GM10847 (cell line): ENCODE results near the gene KRT6C.

Experiments used
- POLR2A ChIP-seq: IDR thresholded peaks from 2 replicates; pipeline ENCODE4 v1.6.1; 2011; ENCODE audit not compliant: insufficient read length; ENCODE audit errors: extremely low read depth

The KRT6C gene

DNA sequence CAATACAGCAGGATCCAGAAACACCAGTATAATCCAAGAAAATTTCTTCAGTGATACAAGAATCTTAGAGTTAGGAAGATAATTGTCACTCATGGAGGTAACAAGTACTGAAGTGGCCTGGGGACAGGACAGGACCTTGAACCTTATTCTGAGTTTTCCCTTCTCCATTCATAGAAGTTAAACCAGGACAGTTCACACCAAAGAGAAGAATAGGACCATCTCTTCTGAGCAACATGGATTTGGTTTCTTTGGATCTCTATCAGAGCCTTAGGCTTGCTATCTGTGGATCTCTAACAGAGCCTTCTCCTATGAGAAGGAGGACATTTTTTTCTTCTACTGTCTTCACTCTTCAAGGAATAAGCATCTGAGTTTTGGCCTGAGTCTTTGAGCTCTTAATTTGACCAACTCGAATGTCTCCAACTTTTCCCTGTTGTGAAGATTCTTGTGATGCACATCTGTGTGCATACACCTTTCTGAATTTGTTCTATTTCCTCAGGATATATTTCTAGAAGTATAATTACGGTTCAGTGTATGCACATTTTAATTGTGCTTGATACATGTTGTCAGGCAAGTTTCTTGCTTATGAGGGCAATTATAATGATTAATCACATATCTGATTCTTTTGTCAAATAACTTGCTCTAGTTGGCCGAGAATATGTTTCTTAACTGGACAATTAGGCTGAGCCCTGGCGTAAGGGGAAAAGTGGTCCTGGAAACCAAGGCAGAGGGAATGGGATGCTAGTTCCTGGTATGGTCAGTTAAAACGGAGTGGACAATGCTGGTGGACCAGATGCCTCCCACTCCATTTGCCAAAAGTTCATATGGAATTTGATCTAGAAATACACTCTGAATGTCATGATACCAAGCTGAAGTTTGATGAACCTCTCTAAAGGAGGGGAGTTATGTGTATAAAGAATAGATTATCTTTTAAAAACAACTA lies 12.8 kb upstream of the KRT6C start:
- no peak for TF ChIP-seq POLR2A

- TF ChIP-seq POLR2A = no peak
Measured at GRCh38 chr12:52480073-52480472, 6.5 kb upstream of the KRT6C start.

DNA sequence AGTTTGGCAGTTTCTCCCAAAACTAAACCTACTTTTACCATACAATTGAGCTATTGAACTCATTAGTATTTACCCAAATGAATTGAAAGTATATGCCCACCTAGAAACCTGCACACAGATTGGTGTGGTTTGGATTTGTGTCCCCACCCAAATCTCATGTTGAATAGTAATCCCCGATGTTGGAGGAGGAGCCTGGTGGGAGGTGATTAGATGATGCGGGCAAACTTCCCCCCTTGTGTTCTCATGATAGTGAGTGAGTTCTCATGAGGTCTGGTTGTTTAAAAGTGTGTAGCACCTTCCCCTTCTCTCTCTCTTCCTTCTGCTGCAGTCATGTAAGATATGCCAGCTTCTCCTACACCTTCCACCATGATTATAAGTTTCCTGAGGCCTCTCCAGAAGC lies 4.0 kb upstream of the KRT6C start:
- TF ChIP-seq POLR2A = no peak

GRCh38 chr12:52474212-52474611 lies 607 bp upstream of the KRT6C start:
- TF ChIP-seq POLR2A = no peak

DNA sequence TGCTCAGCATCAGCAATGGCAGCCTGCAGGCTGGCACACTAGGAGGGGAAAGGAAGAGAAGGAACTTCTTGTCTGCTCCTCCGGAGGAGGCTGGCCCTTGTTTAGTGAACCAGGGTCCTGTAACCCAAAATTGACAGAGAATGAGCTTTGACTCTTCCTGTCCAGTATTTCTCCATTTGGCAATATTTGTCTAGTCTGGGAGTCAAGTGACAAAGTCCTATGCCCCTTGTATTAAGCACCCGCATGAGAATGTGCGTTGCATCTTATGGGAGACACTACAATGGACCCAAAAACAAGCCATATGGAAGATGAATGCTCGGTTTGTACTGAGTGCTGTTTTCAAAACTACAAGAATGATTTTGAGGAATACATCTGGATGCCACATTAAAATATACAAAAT lies 3.8 kb downstream of the KRT6C start:
- TF ChIP-seq POLR2A = no peak

GRCh38 chr12:52464897-52465296 lies 8.7 kb downstream of the KRT6C start:
- TF ChIP-seq POLR2A = no peak

DNA sequence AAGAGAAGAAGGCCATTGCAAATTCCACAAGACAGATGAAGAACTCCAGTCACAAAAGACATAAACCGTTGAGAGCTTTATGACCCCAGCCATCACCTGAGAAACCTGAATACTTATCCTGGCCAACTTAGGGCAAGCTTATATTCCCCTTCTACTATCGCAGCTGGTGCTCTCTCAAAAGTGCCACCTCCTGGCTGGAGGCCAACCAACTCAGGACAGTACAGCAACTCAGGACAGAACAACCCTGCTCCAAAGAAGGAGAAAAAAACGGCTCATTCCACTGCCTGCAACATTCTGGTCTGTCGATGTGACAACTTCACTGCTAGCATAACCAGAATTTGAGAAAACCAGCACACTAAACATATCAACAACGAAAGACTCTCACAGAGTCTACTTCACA lies 11.9 kb downstream of the KRT6C start:
- no peak for TF ChIP-seq POLR2A

DNA sequence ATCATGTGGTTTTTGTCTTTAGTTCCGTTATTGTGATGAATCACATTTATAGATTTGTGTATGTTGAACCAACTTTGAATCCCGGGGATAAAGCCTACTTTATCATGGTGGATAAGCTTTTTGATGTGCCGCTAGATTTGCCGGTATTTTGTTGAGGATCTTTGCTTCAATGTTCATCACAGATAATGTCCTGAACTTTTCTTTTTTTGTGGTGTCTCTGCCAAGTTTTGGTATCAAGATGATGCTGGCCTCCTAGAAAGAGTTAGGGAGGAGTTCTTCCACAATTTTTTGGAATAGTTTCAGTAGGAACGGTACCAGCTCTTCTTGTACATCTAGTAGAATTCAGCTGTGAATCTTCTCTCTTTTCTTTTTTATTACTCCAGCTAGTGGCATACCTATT lies 14.7 kb downstream of the KRT6C start:
- TF ChIP-seq POLR2A = no peak

GRCh38 chr12:52455821-52456220 lies 17.8 kb downstream of the KRT6C start:
- no peak for TF ChIP-seq POLR2A

- no peak for TF ChIP-seq POLR2A
Measured at GRCh38 chr12:52454411-52455201, 19.0 kb downstream of the KRT6C start.

DNA sequence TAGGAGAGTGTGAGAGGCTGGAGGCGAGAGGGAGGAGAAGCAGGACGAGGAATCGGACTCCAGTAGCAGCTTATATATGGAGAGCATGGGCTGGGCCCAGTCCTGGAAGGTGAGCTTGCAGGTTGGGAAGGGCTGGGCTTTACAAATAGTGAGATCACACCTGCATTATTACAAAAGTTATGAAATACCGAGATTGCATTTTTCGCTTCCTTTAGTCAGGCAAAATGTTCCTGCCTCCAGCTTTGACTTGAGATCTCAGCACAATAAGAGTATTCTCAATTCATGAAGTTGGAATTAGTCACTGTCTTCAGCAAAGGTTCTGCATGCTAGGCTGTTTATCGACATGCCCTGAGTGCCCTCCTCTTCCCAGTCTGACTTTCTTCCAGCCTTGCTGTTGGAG lies 21.5 kb downstream of the KRT6C start, which contains the start of gene KRT6B:
KRT6B (minus strand) TSS at position 46 of the 400 bp plus-strand sequence. CDS start 68 bp downstream, outside the sequence.
- TF ChIP-seq POLR2A = no peak

GRCh38 chr12:52448228-52448627 lies 25.4 kb downstream of the KRT6C start:
- TF ChIP-seq POLR2A = no peak

DNA sequence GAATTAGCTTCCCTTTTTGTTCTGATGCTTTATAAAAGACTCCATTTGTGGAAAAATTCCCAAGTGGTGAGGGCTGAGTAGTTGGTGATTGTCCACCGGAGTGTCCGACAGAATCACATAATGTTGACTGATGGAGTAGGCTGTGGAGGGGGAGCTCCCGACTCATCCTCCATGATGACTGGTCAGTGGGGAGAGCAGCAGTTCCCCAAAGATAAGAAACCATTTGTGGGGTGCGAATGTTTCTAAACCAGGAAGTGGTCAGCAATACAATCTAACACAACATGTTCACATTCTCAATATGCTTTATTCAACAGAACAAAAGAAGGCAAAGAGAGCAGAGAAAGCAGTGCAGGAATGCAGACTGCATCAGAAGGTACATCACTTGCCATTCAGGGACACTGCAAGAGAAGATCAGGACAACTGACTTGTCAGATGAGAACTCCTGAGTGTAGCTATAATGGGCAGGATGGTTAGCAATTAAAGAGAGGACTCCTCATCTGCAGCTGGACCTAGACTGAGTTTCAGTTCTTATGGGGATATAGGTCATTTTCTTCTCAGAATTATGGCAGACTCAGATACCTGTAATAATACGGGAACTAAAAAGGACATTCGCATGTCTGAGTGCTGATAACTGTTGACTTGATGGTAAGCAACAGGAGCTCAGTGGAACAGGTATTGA lies 27.1 kb downstream of the KRT6C start:
- TF ChIP-seq POLR2A = no peak

GRCh38 chr12:52445876-52446275 lies 27.7 kb downstream of the KRT6C start:
- TF ChIP-seq POLR2A = no peak
